Activated CD8-positive, alpha-beta memory T cell treated with anti-CD3 and anti-CD28 coated beads for 1 hour (primary cell): Measurements from ENCODE around the gene PARPBP.
"Not testable (repeated sequence)": the region's sequence is repeated elsewhere in the genome, so short reads cannot be mapped to it uniquely, and the experiment has no call there.

Source experiments
- DNase-seq, 2 donors: peaks; one replicate each; pipeline ENCODE4 v3.0.0-alpha.2; 2020; ENCODE audit warnings: low read depth in 1 of 2; ENCODE audit errors: extremely low read depth in 1 of 2

PARPBP gene

DNA sequence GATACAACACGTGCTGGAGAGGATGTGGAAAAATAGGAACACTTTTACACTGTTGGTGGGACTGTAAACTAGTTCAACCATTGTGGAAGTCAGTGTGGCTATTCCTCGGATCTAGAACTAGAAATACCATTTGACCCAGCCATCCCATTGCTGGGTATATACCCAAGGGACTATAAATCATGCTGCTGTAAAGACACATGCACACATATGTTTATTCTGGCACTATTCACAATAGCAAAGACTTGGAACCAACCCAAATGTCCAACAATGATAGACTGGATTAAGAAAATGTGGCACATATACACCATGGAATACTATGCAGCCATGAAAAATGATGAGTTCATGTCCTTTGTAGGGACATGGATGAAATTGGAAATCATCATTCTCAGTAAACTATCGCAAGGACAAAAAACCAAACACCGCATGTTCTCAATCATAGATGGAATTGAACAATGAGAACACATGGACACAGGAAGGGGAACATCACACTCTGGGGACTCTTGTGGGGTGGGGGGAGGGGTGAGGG, 27.1 kb downstream of the PARPBP start:
- not testable (repeated sequence) for DNase-seq

GRCh38 chr12:102155206-102155605, 35.2 kb downstream of the PARPBP start:
- DNase-seq: not testable (repeated sequence)

- DNase-seq: no peak
Measured at GRCh38 chr12:102163383-102163782, 43.4 kb downstream of the PARPBP start.

- DNase-seq: no peak
Measured at GRCh38 chr12:102167821-102168604, 48.0 kb downstream of the PARPBP start.

DNA sequence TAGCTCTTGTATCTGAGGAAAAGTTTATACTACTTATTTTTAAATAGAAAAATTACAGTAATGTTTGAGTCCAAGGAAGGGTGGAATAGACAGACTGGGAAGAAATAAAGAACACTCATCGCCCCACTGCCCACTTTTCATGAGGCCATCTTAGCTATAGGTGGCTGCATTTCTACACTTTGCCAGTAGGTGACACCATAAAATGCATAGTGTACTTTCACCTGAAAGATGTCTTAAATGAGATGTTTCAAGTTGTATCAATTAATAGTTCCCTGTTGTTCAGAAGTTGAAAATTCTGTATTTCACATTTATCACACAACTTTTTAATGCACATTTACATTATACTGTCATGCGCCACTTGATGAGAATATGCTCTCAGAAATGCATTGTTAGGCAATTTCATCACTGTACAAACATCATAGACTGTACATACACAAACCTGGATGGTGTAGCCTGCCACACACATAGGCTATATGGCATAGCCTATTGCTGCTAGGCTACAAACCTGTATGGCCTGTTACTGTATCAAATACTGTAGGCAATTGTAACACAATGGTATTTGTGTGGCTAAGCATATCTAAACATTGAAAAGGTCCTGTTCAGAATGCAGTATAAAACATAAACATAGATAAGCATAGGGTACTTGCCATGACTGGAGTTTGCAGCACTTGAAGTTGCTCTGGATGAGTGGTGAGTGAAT, 50.1 kb downstream of the PARPBP start:
- no peak for DNase-seq

DNA sequence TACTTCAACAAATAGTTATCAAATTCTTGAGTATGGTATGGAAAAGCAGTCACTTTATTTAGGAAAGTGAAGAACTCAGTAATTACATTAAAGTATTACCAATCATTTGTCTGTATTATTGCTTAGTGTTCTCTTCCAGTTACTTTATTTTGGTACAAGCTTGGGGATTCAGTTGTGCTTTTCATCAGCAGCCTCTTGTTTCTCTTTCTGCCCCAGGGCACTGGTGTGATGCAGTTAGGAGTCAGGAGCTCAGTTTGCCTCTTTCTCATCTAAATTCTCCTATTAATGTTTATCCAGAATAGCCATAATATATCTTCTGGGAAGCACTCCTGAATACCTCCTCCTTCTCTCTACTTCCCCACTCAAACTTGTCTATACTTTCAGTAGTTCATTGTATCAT, 52.0 kb downstream of the PARPBP start:
- no peak for DNase-seq

DNA sequence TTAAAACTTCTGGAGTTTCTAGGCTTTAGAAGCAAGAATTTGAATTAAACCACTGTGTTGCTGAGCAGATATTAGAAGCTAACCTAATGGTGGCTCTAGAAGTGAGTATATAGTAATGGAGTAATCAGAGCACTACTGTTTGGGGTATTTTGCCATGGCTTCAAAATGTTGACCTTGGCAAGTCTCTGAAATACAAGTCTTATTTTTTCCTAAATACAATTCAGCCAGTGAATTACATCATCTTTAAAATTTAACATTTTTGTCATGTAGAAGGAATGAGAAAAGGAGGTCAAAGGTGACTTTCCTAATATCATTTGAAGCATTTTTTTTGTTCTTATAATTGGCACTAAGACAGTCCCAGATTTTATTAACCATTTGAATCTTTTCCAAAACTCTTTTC, 52.5 kb downstream of the PARPBP start:
- DNase-seq: no peak

GRCh38 chr12:102174117-102174516, 54.1 kb downstream of the PARPBP start:
- no peak for DNase-seq

GRCh38 chr12:102174761-102175160, 54.8 kb downstream of the PARPBP start:
- no peak for DNase-seq

DNA sequence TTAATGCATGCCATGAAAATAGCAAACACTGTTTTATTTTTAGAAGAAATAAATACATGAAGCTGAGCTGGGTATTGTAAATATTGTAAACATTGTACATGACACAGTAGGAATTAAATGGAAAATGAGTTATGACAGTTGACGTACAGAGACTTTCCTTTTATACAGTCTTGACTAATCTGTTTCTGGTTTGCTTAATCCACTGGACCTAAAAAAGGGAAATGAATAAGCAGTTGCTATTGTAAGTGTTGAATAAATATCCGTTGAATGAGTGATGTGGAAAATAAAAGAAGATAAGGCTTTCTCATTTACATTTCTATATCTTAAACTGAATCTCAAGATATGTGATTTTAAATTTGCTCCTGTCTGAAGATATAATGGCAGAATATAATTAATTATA, 62.7 kb downstream of the PARPBP start:
- no peak for DNase-seq

DNA sequence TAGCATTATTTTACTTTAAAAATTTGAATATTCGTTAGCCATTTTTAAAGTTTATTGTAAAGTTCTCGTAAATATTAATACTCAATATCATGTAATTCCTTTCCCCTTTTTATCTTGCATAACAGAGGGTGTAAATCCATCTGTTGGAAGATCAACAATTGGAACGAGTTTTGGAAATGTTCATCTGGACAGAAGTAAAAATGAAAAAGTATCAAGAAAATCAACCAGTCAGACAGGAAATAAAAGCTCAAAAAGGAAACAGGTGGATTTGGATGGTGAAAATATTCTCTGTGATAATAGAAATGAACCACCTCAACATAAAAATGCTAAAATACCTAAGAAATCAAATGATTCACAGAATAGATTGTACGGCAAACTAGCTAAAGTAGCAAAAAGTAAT, 75.8 kb downstream of the PARPBP start:
- DNase-seq: no peak

DNA sequence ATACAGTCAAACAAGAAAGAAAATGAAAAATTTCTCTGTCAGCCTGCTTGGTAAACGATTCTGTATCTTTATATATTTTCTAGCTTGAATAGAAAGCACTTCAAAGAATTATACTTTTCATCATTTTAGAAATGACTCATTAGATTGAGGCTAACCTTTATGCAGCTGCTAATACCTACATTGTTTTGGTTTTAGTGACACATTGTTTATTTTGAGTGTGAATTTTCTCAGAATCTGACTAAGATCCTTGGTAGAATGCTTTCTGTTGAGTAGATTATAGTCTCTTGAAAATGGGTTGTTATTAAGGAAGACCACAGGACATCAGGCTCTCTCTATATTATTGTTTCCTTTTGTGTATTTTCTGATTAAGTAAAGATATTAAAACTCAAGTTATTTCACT, 77.8 kb downstream of the PARPBP start, which contains the start of gene PMCH:
TSS of gene PMCH (minus strand) at position 45 of the 400 bp plus-strand sequence. CDS start 63 bp downstream, outside the sequence.
- no peak for DNase-seq

DNA sequence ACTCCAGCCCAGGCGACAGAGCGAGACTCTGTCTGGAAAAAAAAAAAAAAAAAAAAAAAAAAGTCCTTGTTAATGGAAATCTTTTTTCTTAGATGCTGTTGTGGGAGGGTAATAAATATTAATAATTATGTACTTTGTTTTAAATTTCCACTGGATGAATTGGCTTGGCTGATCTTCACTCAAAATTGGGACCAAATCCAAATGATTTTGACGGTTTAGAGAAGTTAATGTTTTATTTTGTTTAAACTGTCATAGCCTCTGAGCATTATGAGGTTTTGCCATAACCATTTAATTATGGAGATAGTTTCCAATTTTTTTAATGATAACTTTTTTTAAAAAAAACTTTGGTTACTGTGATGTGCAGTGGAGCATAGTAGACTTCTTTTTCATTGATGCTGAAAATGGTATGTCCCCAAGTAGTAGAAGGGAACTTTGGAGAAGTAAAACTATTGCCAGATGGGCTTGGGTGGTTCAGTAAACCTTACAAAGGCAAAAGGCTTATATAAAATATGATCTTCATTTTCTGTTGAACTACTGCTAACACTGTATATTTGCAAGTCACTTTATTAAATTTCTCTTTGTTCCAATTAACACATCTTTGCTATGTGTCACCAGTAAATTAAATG, 81.6 kb downstream of the PARPBP start:
- no peak for DNase-seq

DNA sequence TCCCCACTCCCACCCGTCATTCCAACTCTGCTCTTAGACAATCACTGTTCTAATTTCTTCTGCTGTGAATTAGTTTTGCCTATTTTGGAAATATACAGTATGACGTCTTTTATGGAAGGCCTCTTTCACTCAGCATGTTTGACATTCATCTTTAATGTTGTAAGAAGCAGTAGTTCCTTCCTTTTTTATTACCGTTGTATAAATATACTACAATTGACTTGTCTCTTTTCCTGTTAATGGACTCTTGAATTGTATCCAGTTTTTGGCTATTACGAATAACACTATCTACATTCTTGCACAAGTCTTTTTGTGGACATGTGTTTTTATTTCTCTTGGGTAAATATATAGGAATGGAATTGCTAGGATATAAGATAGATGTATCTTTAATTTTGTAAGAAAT, 82.6 kb downstream of the PARPBP start:
- DNase-seq: no peak

DNA sequence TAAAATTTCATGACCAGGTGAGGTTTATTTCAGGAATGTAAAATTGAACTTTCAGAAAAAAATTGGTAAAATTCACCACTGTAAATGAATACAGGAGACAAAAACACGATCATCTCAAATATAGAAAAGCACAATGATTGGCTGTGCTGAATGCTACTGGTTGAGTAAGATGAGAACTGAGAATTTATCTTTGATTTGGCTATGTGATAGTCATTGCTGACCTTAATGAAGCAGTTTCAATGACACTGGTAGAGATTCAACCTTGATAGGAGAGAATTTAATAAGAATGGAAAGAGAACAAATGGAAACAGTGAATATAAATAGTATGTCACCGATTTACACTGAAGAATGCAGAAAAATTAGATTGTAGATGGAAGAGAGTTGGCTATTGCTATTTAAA, 84.0 kb downstream of the PARPBP start:
- no peak for DNase-seq

DNA sequence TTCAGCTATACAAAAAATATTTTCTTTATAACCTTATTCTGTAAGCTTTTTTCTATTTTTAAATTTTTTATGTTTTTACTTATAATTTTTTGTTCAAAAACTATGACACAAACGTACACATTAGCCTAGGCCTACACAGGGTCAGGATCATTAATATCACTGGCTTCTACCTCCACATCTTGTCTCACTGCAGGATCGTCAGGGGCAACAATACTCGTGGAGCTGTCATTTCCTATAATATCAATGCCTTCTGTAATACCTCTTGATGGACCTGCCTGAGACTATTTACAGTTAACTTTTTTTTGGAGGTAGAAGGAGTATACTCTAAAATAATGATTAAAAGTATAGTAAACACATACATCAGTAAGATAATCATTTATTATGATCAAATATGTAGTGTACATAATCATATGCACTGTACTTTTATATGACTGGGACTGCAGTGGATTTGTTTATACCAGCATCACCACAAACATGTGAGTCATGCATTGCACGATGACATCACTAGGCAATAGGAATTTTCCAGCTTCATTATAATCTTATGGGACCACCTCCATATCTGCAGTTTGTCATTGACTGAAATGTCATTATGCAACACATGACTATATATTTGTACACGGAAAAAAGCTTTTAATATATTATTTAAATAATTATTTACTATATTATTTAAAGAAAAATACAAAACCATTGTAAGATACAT, 96.2 kb downstream of the PARPBP start:
- no peak for DNase-seq

GRCh38 chr12:102220736-102221135, 100.8 kb downstream of the PARPBP start:
- DNase-seq: no peak

GRCh38 chr12:102227954-102228353, 108.0 kb downstream of the PARPBP start:
- no peak for DNase-seq

DNA sequence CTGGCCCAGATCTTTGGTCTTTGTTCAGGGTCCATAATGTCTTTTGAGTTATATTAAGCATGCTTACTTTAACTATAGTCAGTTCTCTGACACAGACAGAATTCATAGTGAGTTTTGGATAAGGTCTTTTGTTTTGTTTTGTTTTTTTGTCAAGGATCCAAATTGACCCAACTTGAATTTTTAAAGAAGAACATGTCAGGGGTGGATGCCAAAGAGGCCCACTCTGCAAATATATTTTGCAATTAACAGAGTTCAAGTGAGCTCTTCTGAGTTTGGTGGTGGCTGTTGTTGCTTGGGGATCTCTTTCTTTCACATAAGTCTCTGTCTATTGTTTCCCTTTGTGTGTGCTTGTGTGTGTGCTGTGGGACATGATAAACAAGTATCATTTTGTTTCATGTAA, 112.1 kb downstream of the PARPBP start:
- no peak for DNase-seq

DNA sequence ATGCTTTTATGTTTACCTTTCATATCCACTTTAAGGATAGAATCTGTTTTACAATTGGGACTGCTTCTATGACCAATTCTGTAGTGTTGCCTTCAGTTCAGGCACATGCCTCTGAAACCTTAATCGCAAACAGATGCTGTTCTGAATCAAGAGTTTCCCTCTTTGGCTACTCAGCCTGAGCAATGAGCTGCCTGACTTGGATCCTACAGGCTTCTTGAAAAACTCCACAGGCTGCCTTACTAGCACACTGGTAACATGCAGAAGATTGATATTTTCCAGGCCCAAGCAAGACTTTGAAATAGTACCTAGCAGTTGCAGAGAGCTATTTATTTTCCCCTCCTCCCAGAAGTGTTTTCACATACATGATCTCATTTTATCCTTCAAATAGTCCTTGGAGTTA, 112.5 kb downstream of the PARPBP start:
- no peak for DNase-seq

- no peak for DNase-seq
Measured at GRCh38 chr12:102234599-102234998, 114.6 kb downstream of the PARPBP start.
